ENCODE results near the gene RAD23A.

Gene RAD23A

DNA sequence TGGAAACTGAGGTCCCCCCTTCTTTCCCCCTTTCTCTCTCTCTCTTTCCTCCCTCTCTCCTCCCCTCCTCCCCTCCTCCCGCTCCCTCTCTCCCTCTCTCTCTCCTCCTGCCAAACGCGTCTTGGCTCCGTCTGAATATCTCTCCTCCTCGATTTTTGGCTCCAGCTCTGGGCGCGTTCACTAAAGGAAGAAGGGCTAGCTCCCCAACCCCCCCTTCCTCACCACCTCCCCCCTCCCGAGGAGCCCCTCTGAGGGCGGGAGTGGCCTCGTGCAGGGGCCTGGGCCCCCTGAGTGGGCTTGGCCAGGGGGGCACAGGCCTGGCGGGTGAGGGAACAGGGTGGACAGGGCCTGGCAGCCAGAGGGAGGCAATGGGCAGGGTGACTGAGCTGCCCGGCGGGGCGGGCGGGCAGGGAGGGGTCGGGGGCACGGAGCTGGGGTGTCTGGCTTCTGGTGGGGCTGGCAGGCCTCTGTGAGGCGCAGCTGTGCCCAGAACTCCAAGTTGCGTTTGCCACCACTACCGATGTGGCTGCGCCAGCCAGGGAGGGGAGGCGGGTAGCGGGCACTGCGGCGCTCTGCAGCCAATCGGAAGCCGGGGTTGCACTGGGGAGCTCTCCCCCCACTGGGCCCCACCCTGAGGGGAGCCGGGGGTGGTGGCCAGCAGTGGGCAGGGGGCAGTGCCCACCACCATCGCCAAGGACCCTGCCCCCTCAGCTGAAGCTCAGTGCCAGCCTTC is 56.7 kb downstream of the RAD23A start:
- Histone ChIP-seq H3K9me3 (ENCODE audit: severe bottlenecking) (no peaks in the 10 kb centered on the region), H3K36me3 (no peaks in the 10 kb centered on the region), H3K4me3 (ENCODE audit: low read depth, low read length) (no peak overlapping the region), H3K27ac (no peak overlapping the region), H3K27me3 (ENCODE audit: insufficient read depth, low read depth, severe bottlenecking) (no peaks in the 10 kb centered on the region)
- TF ChIP-seq, protein P1, sequence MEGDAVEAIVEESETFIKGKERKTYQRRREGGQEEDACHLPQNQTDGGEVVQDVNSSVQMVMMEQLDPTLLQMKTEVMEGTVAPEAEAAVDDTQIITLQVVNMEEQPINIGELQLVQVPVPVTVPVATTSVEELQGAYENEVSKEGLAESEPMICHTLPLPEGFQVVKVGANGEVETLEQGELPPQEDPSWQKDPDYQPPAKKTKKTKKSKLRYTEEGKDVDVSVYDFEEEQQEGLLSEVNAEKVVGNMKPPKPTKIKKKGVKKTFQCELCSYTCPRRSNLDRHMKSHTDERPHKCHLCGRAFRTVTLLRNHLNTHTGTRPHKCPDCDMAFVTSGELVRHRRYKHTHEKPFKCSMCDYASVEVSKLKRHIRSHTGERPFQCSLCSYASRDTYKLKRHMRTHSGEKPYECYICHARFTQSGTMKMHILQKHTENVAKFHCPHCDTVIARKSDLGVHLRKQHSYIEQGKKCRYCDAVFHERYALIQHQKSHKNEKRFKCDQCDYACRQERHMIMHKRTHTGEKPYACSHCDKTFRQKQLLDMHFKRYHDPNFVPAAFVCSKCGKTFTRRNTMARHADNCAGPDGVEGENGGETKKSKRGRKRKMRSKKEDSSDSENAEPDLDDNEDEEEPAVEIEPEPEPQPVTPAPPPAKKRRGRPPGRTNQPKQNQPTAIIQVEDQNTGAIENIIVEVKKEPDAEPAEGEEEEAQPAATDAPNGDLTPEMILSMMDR (IDR thresholded peaks at IDR 0.05; ENCODE audit: low read depth, low read length) = no peak
- no peak for DNase-seq

DNA sequence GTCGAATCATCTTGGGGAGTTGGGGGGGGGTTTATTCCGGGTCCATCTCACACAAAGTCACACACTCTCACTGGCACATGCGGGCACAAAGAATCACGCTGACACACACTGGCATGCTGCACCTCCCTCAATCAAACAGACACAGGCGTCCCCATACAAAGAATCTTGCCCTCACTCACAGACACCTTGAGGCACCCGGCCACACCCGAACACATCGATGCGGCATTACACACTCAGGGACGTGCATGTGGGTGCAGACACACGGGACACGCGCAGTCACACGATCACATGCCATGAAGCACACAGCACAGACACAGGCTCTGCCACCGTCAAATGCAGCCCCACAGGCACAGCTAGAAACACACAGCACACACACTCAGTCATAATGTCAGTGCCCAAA is 57.4 kb downstream of the RAD23A start:
- H3K27me3 ChIP-seq (ENCODE audit: insufficient read depth, low read depth, severe bottlenecking) = no peaks in the 10 kb centered on the region
- DNase-seq = no peak
- TF ChIP-seq, protein P1 (IDR thresholded peaks at IDR 0.05; ENCODE audit: low read depth, low read length) = no peak
- no peaks in the 10 kb centered on the region for H3K36me3 ChIP-seq
- no peaks in the 10 kb centered on the region for H3K9me3 ChIP-seq (ENCODE audit: severe bottlenecking)
- H3K4me3 ChIP-seq (ENCODE audit: low read depth, low read length) = no peak overlapping the region
- no peak overlapping the region for H3K27ac ChIP-seq
